ENCODE measurements around the gene HOXA4.

HOXA4 gene

DNA sequence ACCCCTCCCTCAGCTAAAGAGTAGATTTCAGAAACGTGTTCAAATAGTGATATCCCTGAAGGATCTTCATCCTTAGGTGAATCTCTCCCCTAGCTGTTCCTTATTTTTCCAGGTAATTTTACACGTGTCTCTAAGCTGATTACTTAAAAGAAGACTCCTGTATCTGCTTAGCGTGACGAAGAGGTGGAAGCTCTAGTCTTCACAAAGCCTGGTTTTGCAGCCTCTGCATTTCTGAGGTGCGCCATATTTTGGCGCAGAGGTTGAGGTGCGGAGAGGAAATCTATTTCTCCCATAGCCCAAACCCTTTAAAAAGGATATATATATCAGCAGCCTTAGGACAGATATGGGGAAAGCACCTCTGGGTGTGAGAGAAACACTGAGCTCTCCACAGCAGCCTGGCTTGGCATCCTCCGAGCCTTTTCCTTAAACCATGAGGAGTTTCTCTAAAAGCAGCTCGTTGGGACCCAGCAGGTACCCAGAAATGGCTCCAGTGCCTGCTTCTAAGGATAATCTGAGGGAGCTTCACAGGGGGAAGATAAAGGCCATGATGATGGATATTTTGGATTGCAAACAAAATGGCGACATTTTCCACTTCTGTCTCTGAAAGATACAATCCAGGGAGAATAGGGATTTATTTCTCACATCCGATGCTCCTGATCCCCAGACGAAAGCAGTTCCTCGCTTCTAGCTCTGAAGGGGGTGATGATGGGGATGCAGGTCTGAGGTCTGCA lies 25.1 kb downstream of the HOXA4 start:
- no peak for DNase-seq (ENCODE audit: low spot score)

DNA sequence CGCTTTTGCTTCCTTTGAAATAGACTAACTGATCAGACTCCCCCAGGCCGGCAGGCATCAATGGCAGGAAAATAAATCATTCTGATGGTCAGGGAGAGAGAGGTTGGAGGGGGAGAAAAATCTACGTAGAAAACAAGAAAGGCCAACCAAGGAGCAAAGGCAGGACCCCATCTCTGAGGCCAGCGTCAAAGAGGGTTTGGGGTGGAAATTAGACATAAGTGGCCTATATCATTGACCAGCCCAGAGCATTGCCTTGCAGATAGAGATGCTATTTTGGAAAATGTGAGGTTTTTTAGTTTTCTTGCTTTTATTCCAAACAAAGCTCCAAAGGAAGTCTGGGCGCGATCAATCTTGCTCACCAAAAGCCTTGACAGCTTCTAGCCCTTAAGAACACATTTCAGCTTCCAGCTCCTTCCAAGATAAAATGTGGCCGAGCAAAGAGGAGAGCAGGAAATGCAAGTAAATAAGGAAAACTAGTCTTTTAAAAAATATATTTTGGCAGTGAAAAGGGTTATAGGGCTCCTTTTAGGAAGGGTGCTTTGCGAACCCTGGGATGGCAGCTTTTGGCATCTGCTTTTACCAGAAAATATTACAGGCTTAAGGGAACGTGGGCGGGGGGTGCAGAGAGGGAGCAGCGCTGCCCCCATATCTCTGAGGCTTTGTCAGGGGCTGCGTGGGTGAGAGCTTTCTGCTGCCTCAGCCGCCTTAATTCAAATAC lies 26.1 kb downstream of the HOXA4 start:
- DNase-seq (ENCODE audit: low spot score): no peak

DNA sequence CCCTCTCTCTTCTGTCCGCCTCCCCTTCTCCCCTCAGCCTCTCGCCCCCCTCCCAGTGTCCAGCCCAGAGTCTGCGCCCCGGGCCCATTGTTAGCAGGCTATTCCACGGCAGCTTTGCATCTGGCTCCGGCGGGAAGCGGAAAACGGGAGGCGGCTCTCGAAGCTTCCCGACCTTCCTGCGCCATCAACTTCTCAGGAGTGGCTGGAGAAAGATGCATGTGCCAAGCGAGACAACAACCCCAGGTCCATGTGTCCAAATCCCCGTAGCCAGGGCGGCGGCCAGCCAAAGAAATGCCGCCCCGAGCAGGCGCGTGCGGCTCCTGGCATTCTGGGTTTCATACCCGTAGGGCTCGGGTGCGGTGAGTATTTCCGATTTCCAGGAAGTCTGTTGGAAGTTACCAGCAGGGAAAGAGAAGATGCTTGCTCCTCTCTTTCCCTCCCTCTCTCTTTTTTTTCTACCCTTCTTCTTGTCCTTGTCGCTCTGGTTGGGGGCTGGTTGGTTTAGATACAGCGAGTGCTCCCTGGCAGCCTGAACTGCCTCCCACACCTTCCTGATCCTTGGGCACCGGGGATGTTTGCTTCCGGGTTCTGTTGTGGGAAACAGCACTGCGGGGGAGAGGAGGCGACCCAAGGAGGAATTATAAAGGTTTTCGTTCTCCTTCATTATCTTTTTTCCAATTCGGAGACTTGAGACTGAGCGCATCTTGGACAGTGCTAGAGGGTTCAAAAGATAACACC lies 26.9 kb downstream of the HOXA4 start:
- DNase-seq (ENCODE audit: low spot score): no peak

- no peak for DNase-seq (ENCODE audit: low spot score)
These were observed 27.7 kb downstream of the HOXA4 start, which contains the start of gene HOXA2 for GRCh38 chr7:27102581-27103442. Gene HOXA2, minus strand, starts transcription at chr7:27102683. Its CDS starts 183 bp downstream, at chr7:27102500.

DNA sequence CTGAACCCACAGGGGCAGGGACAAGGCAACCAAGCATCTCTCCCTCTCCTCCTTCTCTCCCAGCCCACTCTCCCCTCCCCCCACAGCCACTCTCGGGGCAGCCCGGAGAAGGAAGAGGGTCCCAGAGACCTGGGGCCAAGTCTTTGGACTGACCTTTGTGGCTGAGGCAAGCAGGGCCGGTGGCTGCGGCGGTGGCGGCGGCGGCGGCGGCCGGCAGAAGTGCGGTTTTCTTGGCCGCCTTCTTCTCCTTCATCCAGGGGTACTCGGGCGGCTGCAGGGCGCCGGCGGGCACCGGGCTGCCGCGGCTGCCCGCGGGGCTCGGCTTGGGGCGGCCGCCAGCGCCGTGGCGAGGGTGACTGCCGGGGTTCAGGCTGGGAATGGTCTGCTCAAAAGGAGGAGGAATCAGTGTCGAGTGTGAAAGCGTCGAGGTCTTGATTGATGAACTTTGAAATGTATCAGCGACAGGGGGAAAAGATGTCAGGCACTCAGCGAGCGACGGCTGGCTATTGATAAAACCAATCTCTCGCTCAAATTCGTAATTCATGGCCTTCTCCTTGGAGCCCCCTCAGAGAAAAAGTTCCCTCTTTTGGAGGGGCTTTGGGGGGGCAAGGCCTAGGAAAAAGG lies 28.5 kb downstream of the HOXA4 start:
- DNase-seq (ENCODE audit: low spot score): no peak

DNA sequence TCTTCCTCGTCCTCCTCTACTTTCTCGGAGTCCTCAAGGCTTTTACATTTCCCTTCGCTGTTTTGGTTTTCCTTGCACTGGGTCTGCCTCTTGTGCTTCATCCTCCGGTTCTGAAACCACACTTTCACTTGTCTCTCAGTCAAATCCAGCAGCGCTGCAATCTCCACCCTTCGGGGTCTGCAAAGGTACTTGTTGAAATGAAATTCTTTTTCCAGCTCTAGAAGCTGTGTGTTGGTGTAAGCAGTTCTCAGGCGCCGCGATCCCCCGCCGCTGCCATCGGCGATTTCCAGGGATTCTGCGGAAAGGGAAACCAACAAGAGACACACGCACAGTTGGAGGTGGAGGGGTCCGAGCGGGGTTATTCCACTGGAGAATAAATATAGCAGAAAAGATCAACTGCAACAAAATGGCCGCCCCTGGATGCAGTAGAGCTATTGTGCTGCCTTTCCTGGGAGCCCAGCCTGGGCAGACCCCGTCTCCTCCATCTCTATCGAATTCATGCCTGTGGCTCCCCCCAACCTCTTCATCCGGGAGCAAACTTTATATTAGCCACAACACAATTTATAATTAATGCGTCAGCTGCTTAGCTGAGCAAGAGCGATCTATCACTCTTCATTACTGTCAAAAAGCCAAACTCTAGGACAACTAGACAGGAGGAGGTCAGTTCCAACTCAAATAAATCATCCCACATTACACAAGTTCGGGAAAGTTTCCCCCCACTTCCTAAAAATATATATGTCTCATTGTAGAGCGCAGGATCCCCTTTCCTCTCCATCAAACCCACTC lies 29.2 kb downstream of the HOXA4 start:
- DNase-seq (ENCODE audit: low spot score): no peak

DNA sequence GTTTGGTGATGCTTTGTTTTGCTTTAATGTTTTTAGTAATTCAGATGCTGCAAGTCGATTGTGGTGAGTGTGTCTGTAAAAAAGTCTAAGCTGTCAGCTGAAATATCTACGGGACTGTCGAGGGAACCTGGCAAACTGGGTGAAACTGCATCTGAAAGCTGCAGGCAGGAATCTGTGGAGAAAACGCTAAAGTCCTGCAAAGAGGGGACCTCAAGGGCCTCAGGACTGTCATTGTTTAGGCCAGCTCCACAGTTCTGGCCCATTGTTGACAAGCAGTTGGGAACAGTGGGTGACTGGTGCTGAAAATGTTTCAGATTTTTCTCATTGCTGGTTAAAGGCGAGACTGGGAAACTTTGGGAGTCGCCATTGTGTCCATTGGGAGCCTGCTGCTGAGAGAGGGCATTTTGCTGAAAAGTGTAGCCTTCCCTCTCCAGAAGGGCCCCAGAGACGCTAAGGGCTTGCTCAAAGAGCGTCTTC lies 29.8 kb downstream of the HOXA4 start:
- DNase-seq (ENCODE audit: low spot score): no peak

GRCh38 chr7:27099453-27100370 lies 30.8 kb downstream of the HOXA4 start:
- no peak for DNase-seq (ENCODE audit: low spot score)

DNA sequence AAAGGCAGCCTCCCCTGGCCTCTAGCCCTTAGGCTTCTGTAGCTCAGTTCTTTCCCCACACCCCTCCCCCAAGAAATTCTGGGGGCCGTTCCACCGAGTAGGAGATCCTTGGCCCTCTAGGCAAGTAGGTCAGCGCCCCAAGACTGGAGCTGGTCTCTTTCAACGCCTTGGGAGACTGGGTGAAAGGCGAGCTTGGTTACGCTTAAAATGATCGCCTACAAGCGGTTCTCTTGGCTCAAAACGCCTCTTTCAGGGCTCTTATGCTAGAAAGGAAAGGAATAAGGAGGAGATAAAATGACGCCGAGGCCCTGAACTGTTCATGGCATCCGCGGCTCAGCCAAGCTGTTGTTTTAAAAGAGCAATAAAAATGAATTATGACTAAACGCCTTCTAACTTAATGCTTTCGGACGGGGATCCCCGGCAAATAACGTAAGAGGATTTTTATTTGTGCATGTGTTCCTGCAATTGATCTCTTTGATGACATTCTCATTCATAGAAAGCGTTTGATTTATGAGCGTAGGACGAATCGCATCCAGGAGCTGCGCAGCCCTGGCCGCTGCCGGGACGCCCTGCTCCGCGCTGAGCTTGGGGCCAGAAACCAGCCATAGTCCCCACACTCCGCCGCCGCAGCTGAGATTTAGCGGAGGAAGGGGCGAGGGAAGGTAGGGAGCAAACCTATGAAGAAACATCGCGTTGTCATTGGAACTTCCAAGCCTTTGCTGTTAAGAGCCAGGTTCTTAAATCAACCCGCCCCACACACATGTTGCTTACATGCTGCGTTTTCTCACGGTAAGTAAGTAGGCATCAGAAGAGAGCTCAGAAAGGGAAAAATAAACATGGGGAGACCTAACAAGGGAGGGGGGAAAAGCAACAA lies 31.7 kb downstream of the HOXA4 start:
- peak; percentile 69 for DNase-seq (ENCODE audit: low spot score)

- peak; percentile 74 for DNase-seq (ENCODE audit: low spot score)
These were observed 32.6 kb downstream of the HOXA4 start for GRCh38 chr7:27097686-27098577.

- peak; percentile 62 for DNase-seq (ENCODE audit: low spot score)
These were observed 33.6 kb downstream of the HOXA4 start for GRCh38 chr7:27096768-27097514.

GRCh38 chr7:27095897-27096767 lies 34.4 kb downstream of the HOXA4 start, which contains the start of gene HOXA1:
Gene HOXA1, minus strand, starts transcription at chr7:27096000. Its CDS starts 88 bp downstream, at chr7:27095912.
- peak; percentile 99 for DNase-seq (ENCODE audit: low spot score)

- no peak for DNase-seq (ENCODE audit: low spot score)
These were observed 35.3 kb downstream of the HOXA4 start for GRCh38 chr7:27095050-27095896.

GRCh38 chr7:27094304-27095049 lies 36.1 kb downstream of the HOXA4 start:
- no peak for DNase-seq (ENCODE audit: low spot score)

Measured in HuH-7 (cell line).